ENCODE data around the gene ZNF668.
A peak's percentile ranks its signal among the peaks of the same experiment; 100 is the strongest.
"Not testable (repeated sequence)": the region's sequence is repeated elsewhere in the genome, so short reads cannot be mapped to it uniquely, and the experiment has no call there.

Gene ZNF668

GRCh38 chr16:31050280-31051030 is 23.6 kb downstream of the ZNF668 start:
- no peak for DNase-seq

DNA sequence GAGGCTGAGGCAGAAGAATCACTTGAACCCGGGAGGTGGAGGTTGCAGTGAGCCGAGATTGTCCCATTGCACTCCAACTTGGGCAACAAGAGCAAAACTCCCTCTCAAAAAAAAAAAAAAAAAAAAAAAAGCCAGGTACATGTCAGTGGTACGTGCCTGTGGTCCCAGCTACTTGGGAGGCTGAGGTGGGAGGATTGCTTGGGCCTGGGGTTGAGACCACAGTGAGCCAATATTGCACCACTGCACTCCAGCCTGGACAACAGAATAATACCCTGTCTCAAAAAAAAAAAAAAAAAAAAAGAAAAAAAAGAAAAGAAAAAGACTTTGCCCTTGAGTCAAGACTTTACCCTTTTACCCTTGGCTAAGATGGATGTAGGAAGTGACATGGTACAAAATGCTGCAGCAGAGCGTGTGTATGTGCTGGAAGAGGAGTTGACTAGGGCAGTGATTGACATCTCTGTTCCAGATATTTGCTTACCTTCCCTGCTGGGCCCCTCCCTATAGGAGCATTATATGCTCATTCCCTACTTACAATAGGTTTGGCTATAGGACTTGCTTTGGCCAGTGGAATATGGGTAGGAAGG is 30.1 kb downstream of the ZNF668 start:
- DNase-seq = no peak

DNA sequence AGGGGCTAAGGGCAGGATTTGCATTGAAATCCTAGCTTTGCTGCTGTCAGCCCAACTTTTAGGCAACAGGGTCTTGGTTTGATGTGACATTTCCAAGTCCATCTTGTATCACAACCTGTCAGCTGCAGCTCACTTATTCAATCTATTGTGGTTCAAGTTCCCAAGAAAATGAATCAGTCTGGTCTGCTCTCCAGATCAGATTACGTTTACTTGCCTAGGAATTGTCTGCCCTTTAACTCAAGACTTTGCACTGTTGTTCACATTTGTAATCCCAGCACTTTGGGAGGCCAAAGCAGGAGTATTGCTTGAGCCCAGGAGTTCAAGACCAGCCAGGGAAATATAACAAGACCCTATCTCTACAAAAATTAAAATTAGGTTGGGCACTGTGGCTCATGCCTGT is 30.7 kb downstream of the ZNF668 start:
- no peak for DNase-seq

DNA sequence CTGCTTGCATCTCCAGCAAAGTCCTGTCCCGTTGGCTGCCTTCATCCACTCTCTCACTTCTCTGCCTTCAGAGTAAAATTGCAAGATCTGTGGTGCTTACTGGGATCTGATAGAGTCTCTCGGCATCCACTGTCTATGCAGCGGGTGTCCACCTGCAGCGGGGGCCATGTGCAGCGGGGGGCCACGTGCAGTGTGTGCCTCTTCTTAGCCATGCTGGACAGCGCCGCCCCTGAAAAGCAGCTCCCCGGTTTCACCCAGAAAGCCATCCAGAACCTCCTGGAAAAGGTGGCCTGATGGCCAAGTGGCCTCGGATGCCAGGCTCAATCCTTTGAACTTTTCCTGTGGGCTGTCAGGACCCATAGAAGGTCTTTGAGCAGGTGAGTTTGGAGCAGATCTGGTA is 31.2 kb downstream of the ZNF668 start:
- DNase-seq = no peak

GRCh38 chr16:31038993-31039392 is 35.0 kb downstream of the ZNF668 start:
- no peak for DNase-seq

DNA sequence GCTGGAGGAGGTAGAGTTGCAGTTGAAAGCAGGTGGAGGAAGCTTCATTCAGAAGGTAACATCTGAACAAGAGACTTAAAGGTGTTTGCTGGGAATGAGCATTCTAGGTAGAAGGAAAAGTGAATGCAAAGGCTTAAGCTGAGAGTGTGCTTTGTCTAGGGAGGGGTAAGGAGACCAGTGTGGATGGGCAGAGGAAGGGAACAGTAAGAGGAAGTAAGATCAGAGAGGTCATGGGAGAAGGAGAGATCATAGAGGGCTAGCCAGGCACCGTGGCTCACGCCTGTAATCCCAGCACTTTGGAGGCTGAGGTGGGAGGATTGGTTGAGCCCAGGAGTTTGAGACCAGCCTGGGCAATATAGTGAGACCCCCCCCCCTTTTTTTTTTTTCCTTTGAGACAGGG is 37.3 kb downstream of the ZNF668 start:
- DNase-seq = no peak

DNA sequence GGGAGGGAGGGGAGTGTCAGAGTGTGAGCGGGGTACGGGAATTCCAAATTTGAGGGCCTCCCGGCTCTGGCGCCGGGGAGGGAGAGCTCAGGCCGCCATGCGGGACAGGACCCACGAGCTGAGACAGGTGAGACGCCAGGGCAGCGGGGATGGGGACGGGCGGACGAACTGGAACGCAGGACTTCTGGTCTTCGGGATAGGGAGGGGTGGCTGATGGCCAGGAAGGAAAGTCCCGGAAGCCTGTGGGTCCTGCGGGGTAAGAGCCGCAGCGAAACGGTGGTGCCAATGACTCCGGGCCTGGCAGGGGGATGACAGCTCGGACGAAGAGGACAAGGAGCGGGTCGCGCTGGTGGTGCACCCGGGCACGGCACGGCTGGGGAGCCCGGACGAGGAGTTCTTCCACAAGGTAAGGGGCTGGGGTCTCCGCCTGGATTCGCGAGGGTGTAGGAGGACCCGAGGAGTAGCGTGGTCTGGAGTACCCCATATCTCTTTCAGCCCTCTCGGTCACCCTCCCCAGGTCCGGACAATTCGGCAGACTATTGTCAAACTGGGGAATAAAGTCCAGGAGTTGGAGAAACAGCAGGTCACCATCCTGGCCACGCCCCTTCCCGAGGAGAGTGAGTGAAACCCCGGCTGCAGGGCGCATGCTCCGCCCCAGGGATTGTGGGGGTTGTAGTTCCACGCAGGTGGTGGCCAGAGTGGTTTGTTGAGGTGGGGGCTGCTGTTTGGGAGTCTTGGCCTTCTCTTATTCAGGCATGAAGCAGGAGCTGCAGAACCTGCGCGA is 40.1 kb downstream of the ZNF668 start:
- DNase-seq = peak; percentile 87 to 88

- peak; percentile 99 for DNase-seq
Measured at GRCh38 chr16:31032736-31033708, 41.0 kb downstream of the ZNF668 start, which contains the start of gene STX4. TSS of gene STX4 (plus strand) at chr16:31033558. CDS start at chr16:31033806, 248 bp downstream.

DNA sequence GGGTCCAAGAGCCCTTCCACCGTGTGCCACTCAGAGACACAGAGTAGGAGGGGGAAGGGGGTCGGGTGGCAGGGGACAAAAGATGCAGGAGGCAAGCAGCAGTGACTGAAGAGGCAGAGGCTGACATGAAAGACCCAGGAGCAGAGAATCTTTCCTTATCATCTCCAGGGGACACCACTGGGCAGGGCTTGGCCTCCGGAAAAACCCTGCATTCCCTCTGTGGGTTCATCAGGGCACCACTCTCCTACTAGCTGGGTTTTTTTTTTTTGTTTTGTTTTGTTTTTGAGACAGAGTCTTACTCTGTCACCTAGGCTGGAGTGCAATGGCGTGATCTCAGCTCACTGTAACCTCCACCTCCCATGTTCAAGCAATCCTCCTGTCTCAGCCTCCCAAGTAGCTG is 42.8 kb downstream of the ZNF668 start:
- no peak for DNase-seq

DNA sequence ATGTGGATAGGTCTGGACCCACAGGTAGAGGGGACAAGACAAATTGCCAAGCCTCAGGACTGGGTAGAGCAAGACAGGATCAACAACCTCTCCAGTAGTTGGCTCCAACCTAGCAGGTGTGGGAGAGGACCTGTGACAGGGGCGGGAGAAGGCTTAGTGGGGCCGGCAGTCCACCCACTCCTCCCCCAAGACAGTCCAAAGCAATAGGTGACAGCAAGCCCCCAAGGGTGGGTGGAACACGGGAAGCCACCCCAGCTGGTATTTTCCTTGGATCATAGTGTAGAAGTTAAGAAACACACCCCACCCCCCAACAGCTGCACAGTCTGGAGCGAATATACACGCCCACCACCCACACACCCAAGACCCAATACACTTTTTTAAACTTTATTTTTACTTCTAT is 44.8 kb downstream of the ZNF668 start:
- DNase-seq = no peak

DNA sequence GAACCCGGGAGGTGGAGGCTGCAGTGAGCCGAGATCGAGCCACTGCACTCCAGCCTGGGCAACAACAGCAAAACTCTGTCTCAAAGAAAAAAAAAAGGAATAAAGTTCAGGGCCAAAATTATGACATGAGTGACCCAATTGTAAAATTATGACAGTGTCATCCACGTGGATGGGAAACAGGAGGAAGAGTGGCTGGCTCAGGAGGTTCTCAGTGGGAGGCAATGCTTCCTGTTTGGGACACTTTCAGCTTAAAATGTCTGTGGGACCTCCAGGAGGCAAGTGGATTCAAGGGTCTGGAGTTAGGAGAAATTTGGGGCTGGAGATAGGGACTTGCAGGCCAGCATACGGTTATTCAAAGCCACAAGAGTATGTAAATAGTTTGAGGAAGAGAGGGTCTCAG is 48.7 kb downstream of the ZNF668 start:
- no peak for DNase-seq

DNA sequence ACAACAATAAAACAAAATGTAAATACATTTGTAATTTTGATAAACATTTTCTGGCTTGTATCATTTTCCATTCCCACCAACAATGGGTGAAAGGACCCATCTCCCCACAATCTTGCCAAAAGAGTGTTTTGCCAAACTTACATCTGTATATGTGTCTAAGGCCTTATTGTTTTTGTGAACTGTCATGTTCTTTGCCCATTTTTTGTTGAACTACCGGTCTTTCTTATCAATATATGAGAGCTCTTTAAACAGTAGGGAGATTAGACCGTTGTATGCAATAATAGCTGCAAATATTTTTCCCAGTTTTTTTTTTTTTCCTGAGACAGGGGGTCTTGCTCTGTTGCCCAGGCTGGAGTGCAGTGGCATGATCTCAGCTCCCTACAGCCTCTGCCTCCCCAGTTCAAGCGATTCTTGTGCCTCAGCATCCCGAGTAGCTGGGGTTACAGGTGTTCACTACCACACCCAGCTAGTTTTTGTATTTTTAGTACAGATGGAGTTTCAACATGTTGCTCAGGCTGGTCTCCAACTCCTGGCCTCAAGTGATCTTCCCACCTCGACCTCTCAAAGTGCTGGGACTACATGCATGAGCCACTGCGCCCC is 50.3 kb downstream of the ZNF668 start:
- no peak for DNase-seq

DNA sequence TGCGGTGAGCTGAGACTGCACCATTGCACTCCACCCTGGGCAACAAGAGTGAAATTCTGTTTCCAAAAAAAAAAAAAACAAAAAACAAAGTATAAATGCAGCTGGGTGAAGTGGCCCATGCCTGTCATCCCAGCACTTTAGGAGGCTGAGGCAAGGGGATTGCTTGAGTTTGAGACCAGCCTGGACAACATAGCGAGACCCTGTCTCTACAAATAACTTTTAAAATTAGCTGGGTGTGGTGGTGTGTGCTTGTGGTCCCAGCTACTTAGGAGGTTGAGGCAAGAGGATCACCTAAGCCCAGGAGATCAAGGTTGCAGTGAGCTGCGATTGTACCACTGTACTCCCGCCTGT is 50.8 kb downstream of the ZNF668 start:
- DNase-seq = no peak

DNA sequence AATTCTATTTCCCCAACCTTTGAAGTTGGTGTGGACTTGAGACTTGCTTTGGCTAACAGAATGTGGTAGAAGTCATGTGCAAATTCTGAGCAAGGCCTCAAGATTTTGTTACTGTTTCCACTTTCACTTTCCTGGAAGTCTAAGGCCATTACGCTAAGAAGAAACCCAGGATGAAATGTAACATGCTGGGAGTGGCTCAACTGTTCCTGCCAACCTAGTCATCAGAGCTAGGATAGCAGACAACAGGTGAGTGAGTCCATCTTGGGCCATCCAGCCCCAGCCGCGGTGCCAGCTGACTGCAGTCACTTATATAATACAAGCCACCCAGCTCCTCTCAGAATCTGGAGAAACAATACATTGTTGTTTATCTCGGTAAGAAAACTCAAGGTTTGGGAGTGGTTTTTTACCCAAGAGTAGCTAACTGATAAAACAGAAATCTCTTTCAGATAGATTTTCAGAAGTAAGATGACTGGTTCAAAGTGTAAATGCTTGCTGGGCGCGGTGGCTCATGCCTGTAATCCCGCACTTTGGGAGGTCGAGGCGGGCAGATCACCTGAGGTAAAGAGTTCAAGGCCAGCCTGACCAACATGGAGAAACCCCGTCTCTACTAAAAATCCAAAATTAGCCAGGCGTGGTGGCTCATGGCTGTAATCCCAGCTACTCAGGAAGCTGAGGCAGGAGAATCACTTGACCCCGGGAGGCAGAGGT is 51.3 kb downstream of the ZNF668 start:
- DNase-seq = no peak

DNA sequence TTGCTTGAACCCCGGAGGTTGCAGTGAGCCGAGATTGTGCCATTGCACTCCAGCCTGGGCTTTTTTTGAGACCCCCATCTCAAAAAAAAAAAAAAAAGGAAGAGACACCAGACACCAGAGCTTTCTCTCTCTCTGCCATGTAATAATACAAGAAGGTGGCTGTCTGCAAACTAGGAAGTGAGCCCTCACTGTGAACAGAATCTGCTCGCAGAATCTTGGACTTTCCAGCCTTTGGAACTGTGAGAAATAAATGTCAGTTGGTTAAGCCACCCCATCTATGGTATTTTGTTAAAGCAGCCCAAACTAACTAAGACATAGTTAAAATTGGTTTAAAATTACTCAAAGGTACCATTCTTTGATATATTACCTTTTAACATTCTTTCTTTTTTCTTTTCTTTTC is 53.5 kb downstream of the ZNF668 start:
- DNase-seq = no peak

DNA sequence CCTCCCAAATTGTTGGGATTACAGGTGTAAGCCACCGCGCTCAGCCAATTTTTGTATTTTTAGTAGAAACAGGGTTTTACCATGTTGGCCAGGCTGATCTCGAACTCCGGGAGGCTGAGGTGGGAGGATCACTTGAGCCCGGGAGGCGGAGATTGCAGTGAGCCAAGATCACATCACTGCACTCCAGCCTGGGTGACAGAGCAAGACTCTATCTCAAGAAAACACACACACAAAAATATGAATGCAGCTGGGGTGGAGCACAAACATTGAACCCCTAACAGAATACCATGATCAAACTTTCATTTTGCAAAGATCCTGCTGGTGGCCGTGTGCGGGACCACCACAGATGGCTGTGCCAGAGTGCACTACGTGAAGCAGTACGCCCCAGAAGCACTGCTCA is 56.3 kb downstream of the ZNF668 start:
- DNase-seq = not testable (repeated sequence)

DNA sequence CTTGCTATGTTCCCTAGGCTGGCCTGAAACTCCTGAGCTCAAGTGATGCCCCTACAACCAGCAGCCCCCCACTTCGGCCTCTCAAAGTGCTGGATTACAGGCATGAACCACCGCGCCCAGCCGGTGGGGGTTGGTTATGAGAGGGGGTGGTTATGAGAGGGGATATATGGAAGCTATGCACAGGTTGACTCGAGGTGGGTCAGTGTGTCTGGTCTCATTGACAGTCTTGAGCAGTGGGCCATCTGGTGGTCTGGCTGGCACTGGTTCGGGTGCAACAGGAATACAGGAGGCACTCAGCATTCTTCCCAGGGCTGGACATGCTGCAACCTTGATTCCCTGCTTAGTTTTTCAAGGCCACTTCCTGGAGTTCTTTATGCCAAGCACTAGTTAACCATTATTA is 58.0 kb downstream of the ZNF668 start:
- no peak for DNase-seq

- DNase-seq = not testable (repeated sequence)
Measured at GRCh38 chr16:31013292-31013691, 60.7 kb downstream of the ZNF668 start.

- not testable (repeated sequence) for DNase-seq
Measured at GRCh38 chr16:31011815-31012214, 62.2 kb downstream of the ZNF668 start.
